ENCODE measurements around the gene LAMB4. TPM values are rescaled to one million over a fixed set of nuclear protein-coding genes. Genes with fewer than 3 reads are reported as not detected.

The LAMB4 gene
- total and polyA plus RNA-seq, 2 of the 4 experiments (the other 2 are of a cell fraction) = 0.12 to 0.18 TPM

DNA sequence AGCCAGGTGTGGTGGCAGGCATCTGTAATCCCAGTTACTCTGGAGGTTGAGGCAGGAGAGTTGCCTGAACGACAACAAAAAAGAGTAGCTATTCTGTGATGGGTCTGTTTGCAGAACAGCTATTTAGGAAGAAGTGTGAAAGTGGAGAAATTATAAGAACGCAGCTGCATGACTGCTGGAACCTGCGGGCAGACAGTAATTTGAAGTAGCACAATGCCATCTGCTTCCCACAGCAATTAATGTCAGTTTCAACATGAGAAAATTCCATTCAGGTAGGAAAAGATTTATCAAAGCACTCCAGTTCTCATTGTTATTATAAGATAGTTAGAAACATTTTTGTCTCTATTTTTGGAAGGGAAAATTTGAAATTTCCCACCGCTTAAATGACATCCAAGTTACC is 148.7 kb downstream of the LAMB4 start:
- H2AK5ac ChIP-seq (ENCODE audit: low read depth, low read length) = no peak overlapping the region
- H3K56ac ChIP-seq (ENCODE audit: extremely low read depth, insufficient read depth, low read length) = no peak overlapping the region
- H3K4me1 ChIP-seq (ENCODE audit: control insufficient read depth, insufficient read depth, low read length) = peaks cover 3% of the 10 kb centered on the region
- CTCF ChIA-PET = interaction anchor here (0.6 to 2.1 kb wide), 2 partner anchors 35 to 164 kb away, joined by 3 to 7 read pairs; no protein-coding TSS in a partner anchor
- no peak overlapping the region for H2BK5ac ChIP-seq (ENCODE audit: low read depth, low read length, poor library complexity, severe bottlenecking)
- WGBS, 2 experiments (ENCODE audit: extremely low coverage in 2 of 2, insufficient read length in 1 of 2) = 67% methylated on average over 1 of the region's 4 CpGs; no CpG with 5 or more reads in 1 of the 2 experiments
- no peak overlapping the region for H3K18ac ChIP-seq (ENCODE audit: low read depth, low read length)
- DNase-seq = no peak
- H3K4me2 ChIP-seq (ENCODE audit: low read depth, low read length) = no peak overlapping the region
- POLR2A ChIA-PET (ENCODE audit: unreplicated experiment) = interaction anchor here (0.6 kb wide), 1 partner anchor 29 kb away, joined by 3 read pairs; no protein-coding TSS in a partner anchor
- H3K14ac ChIP-seq (replicated peaks; ENCODE audit: low read depth, low read length) = no peak overlapping the region
- H3K36me3 ChIP-seq (ENCODE audit: control insufficient read depth, insufficient read depth, low read length) = peaks cover 70% of the 10 kb centered on the region
- ATAC-seq (ENCODE audit: low read depth) = no peak
- no TSS peak for BruUV-seq (replicated peaks)
- H3K9ac ChIP-seq (ENCODE audit: low read depth, low read length) = no peak overlapping the region
- no peak overlapping the region for H2AK9ac ChIP-seq (replicated peaks; ENCODE audit: low read depth, low read length, poor library complexity)
- H4K8ac ChIP-seq (ENCODE audit: low read depth in 2 of 2, low read length in 2 of 2) = no peak overlapping the region
- no peak overlapping the region for H2BK20ac ChIP-seq (ENCODE audit: low read depth, low read length)
- no peak overlapping the region for H3K23ac ChIP-seq (ENCODE audit: low read depth, low read length)
- no peak overlapping the region for H3K4ac ChIP-seq (ENCODE audit: low read depth, low read length)
- H4K20me1 ChIP-seq (ENCODE audit: insufficient read depth, low read length) = peaks cover 16% of the 10 kb centered on the region; the same call in 1 of the 2 replicates
- no peak overlapping the region for H3K4me3 ChIP-seq (ENCODE audit: insufficient read depth, low read depth, low read length)
- peaks cover 5% of the 10 kb centered on the region; the same call in 1 of the 2 replicates for H3K9me1 ChIP-seq (ENCODE audit: insufficient read depth, low read length)
- dilution Hi-C loops (cut with HindIII; ENCODE audit: low sequenced_read_pairs, unreplicated experiment) (no loop called here), in situ Hi-C loops (cut with MboI; ENCODE audit: low sequenced_read_pairs) (no loop called here), intact Hi-C loops (cut with micrococcal nuclease) (loop anchor here (5.0 kb wide), 1 partner anchor 166 kb away; no protein-coding TSS in a partner anchor)
- H2BK15ac ChIP-seq (ENCODE audit: low read depth, low read length) = no peak overlapping the region
- H3K27me3 ChIP-seq (ENCODE audit: control insufficient read depth, insufficient read depth, low read length) = no peaks in the 10 kb centered on the region
- H4K91ac ChIP-seq (ENCODE audit: insufficient read depth, low read depth, low read length) = no peak overlapping the region
- H2BK120ac ChIP-seq (ENCODE audit: low read depth, low read length) = no peak overlapping the region
- no peak overlapping the region for H4K5ac ChIP-seq (ENCODE audit: low read depth, low read length)
- H2AFZ ChIP-seq (replicated peaks; ENCODE audit: low read length, poor library complexity) = no peak overlapping the region
- no peaks in the 10 kb centered on the region for H3K9me3 ChIP-seq (ENCODE audit: control insufficient read depth, insufficient read depth, low read length)
- H3K27ac ChIP-seq (ENCODE audit: insufficient read depth, low read length) = no peak overlapping the region
- TF ChIP-seq RFX5 (IDR thresholded peaks at IDR 0.05; ENCODE audit: low read depth, low read length) (no peak), RCOR1 (IDR thresholded peaks at IDR 0.05; ENCODE audit: insufficient replicate concordance, low read length) (no peak), CEBPB (IDR thresholded peaks at IDR 0.05; ENCODE audit: low read depth, low read length) (no peak), MAZ (IDR thresholded peaks at IDR 0.05; ENCODE audit: borderline replicate concordance, low read depth, low read length) (no peak), BHLHE40 (IDR thresholded peaks at IDR 0.05; ENCODE audit: low read depth, low read length) (no peak), NFE2L2 (IDR thresholded peaks at IDR 0.05; ENCODE audit: low read depth, low read length) (no peak), POLR2A (IDR thresholded peaks at IDR 0.05; ENCODE audit: low read depth, low read length) (no peak), CTCF (conservative IDR thresholded peaks at IDR 0.05; ENCODE audit: low read depth, low read length) (no peak), MXI1 (IDR thresholded peaks at IDR 0.05; ENCODE audit: borderline replicate concordance, low read depth, low read length) (no peak)
- TF ChIP-seq, protein P1, sequence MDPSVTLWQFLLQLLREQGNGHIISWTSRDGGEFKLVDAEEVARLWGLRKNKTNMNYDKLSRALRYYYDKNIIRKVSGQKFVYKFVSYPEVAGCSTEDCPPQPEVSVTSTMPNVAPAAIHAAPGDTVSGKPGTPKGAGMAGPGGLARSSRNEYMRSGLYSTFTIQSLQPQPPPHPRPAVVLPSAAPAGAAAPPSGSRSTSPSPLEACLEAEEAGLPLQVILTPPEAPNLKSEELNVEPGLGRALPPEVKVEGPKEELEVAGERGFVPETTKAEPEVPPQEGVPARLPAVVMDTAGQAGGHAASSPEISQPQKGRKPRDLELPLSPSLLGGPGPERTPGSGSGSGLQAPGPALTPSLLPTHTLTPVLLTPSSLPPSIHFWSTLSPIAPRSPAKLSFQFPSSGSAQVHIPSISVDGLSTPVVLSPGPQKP (IDR thresholded peaks at IDR 0.05; ENCODE audit: borderline replicate concordance, low read depth, low read length) = no peak
- peaks cover 2 to 34% of the 10 kb centered on the region in 2 experiments for H3K79me1 ChIP-seq (ENCODE audit: low read depth in 1 of 2, low read length in 2 of 2)
